Measurements from ENCODE around the gene FCRL4.

GRCh38 chr1:157628773-157629172 lies 30.9 kb upstream of the FCRL4 start:
- TF ChIP-seq POLR2AphosphoS5 (IDR thresholded peaks at IDR 0.05; ENCODE audit: insufficient read depth, low read depth, low read length) (no peak), CTCF (IDR thresholded peaks at IDR 0.05; ENCODE audit: extremely low read depth in 1 of 2, insufficient read depth in 1 of 2, low read depth in 1 of 2, low read length in 2 of 2) (no peak)
